Adrenal gland (tissue), 5 donors: Measurements from ENCODE around the gene CXCL3.

ENCODE experiments used
- CTCF ChIP-seq, 6 experiments: fragments of 450-650 bp in 4 of 6; fragments of 200-600 bp in 2 of 6; sonication (generic) in 1 of 6; IDR thresholded peaks; 1 replicate in 5 of 6; 2 replicates in 1 of 6; pipeline versions ENCODE4 v1.5.1 to v1.8.0; 2016 to 2021; ENCODE audit warnings: antibody characterized with exemption in 6 of 6, mild to moderate bottlenecking in 2 of 6, moderate library complexity in 1 of 6
- POLR2A ChIP-seq, 2 donors: fragments of 450-650 bp; IDR thresholded peaks; one replicate each; pipeline ENCODE4 v1.6.1; 2017; ENCODE audit warnings: antibody characterized with exemption in 2 of 2, mild to moderate bottlenecking in 2 of 2, moderate library complexity in 1 of 2
- donor health status: DM: no; HTN: no; CAD: no.

- TF ChIP-seq CTCF (IDR thresholded peaks at IDR 0.05) (no peak), POLR2A (IDR thresholded peaks at IDR 0.05) (no peak)
Measured at GRCh38 chr4:74018116-74018515, 20.4 kb downstream of the CXCL3 start.
